SK-N-SH (cell line): ENCODE measurements around the gene CDC6. TPM values are rescaled to one million over a fixed set of nuclear protein-coding genes. Genes with fewer than 3 reads are reported as not detected.

ENCODE experiments used
- CTCF ChIA-PET: fragments of 300-600, 350-600 bp; formaldehyde crosslinking; extraction: SDS; loops from one replicate; lab custom pipeline; 2021; lab: Yijun Ruan, JAX
- POLR2A ChIA-PET: fragments of 350-600 bp; sonication (Branson Sonifier 250); formaldehyde crosslinking; extraction: SDS; loops from one replicate; lab custom pipeline; 2020; ENCODE audit warnings: antibody characterized with exemption, inconsistent platforms; lab: Yijun Ruan, JAX
- DNase-seq: peaks from one replicate; pipeline ENCODE4 v3.0.0; 2012
- H2AFZ ChIP-seq: fragments of 200-600 bp; sonication (generic); 2 replicates; pipeline ENCODE4 v1.8.1; 2016; ENCODE audit warnings: antibody characterized with exemption, mild to moderate bottlenecking, low read depth
- H3F3A ChIP-seq: fragments of 200-600 bp; sonication (generic); replicated peaks from 2 replicates; pipeline ENCODE3; 2016; ENCODE audit warnings: antibody characterized with exemption, mild to moderate bottlenecking; ENCODE audit not compliant: insufficient read depth
- H3K27ac ChIP-seq, 2 experiments: fragments of 200-500 bp in 1 of 2; fragments of 200-600 bp in 1 of 2; sonication (Bioruptor generic) in 1 of 2; sonication (generic), shearing (Covaris generic) in 1 of 2; 2 replicates each; pipeline versions ENCODE4 v1.5.1 to v1.6.1; 2014 to 2016; ENCODE audit warnings: low read depth in 2 of 2, inconsistent platforms in 1 of 2, low read length in 1 of 2, mild to moderate bottlenecking in 1 of 2, mixed read lengths in 1 of 2
- H3K27me3 ChIP-seq: fragments of 200-600 bp; sonication (generic), shearing (Covaris generic); 2 replicates; pipeline ENCODE4 v1.6.1; 2016; ENCODE audit warnings: mixed run types; ENCODE audit not compliant: insufficient read depth
- H3K36me3 ChIP-seq, 2 experiments: fragments of 200-500 bp in 1 of 2; fragments of 200-600 bp in 1 of 2; sonication (Bioruptor generic) in 1 of 2; sonication (generic) in 1 of 2; replicated peaks in 1 of 2; 2 replicates each; pipeline versions ENCODE3 to v1.5.1; 2014 to 2016; ENCODE audit warnings: low read length in 1 of 2, mild to moderate bottlenecking in 1 of 2; ENCODE audit not compliant: insufficient read depth in 2 of 2, control insufficient read depth in 1 of 2
- H3K4me1 ChIP-seq, 2 experiments: fragments of 200-500 bp in 1 of 2; fragments of 200-600 bp in 1 of 2; sonication (Bioruptor generic) in 1 of 2; sonication (generic), shearing (Covaris generic) in 1 of 2; 2 replicates each; pipeline versions ENCODE4 v1.5.1 to v1.6.1; 2014 to 2016; ENCODE audit warnings: low read depth in 1 of 2, low read length in 1 of 2, mixed run types in 1 of 2; ENCODE audit not compliant: insufficient read depth in 2 of 2, control insufficient read depth in 1 of 2
- H3K4me2 ChIP-seq: fragments of 200-600 bp; sonication (generic), shearing (Covaris generic); 2 replicates; pipeline ENCODE4 v1.6.1; 2017; ENCODE audit warnings: mixed run types
- H3K4me3 ChIP-seq, 2 experiments: fragments of 200-500 bp in 1 of 2; fragments of 200-600 bp in 1 of 2; sonication (Bioruptor generic) in 1 of 2; sonication (generic), shearing (Covaris generic) in 1 of 2; 2 replicates each; pipeline versions ENCODE4 v1.5.1 to v1.8.1; 2014 to 2016; ENCODE audit warnings: low read depth in 2 of 2, inconsistent platforms in 1 of 2, low read length in 1 of 2, mild to moderate bottlenecking in 1 of 2, mixed read lengths in 1 of 2, moderate library complexity in 1 of 2
- H3K79me2 ChIP-seq: fragments of 200-600 bp; sonication (generic); 2 replicates; pipeline ENCODE4 v1.8.1; 2017; ENCODE audit warnings: mild to moderate bottlenecking; ENCODE audit not compliant: insufficient read depth
- H3K9ac ChIP-seq: fragments of 200-600 bp; sonication (generic); 2 replicates; pipeline ENCODE4 v1.6.1; 2017; ENCODE audit warnings: mixed run types
- H3K9me2 ChIP-seq: fragments of 200-600 bp; sonication (generic); 2 replicates; pipeline ENCODE4 v1.6.1; 2017; ENCODE audit warnings: mixed run types
- H3K9me3 ChIP-seq: fragments of 200-600 bp; sonication (generic); 2 replicates; pipeline ENCODE4 v1.6.1; 2017; ENCODE audit warnings: mixed run types, mild to moderate bottlenecking, moderate library complexity
- H4K20me1 ChIP-seq: fragments of 200-600 bp; sonication (generic); 2 replicates; pipeline ENCODE4 v1.6.1; 2017; ENCODE audit warnings: mild to moderate bottlenecking, mixed run types; ENCODE audit not compliant: insufficient read depth
- EP300 ChIP-seq, 2 experiments: IDR thresholded peaks; 2 replicates each; pipeline versions ENCODE4 v1.4.0 to v1.6.1; 2012; ENCODE audit warnings: borderline replicate concordance in 1 of 2, low read depth in 1 of 2, low read length in 1 of 2
- MEF2A ChIP-seq: IDR thresholded peaks from 2 replicates; pipeline ENCODE4 v1.4.0; 2012; ENCODE audit warnings: low read depth, borderline replicate concordance
- MXI1 ChIP-seq: IDR thresholded peaks from 2 replicates; pipeline ENCODE4 v1.6.1; 2012; ENCODE audit warnings: mild to moderate bottlenecking, low read depth, low read length, improper control_type of control experiment
- NRF1 ChIP-seq: IDR thresholded peaks from 2 replicates; pipeline ENCODE4 v1.6.1; 2012; ENCODE audit warnings: low read depth, mild to moderate bottlenecking, low read length
- SIN3A ChIP-seq: IDR thresholded peaks from 2 replicates; pipeline ENCODE4 v1.6.1; 2012; ENCODE audit warnings: low read depth, mild to moderate bottlenecking, low read length, moderate library complexity, borderline replicate concordance
- WGBS: methylation state at CpG from one replicate; pipeline ENCODE4 v1.1.6; 2017; ENCODE audit warnings: low lambda C conversion rate; 5-methylcytosine and 5-hydroxymethylcytosine counted together
- polyA plus RNA-seq, 3 experiments: library from polyadenylated mRNA; depleted of rRNA; stranded (reverse); fragments of >200 nt; gene quantifications; 2 replicates each; pipeline ENCODE4 v1.2.3, GENCODE V29; 2012
- TF ChIP-seq, protein P1 (sequence below): IDR thresholded peaks from 2 replicates; pipeline ENCODE4 v1.4.0; 2012; ENCODE audit warnings: low read depth
- TF ChIP-seq, protein P2 (sequence below): IDR thresholded peaks from 2 replicates; pipeline ENCODE4 v1.6.1; 2012; ENCODE audit warnings: mild to moderate bottlenecking, low read depth, low read length, moderate library complexity
- TF ChIP-seq, protein P3 (sequence below): fragments of 150-350 bp; IDR thresholded peaks from 2 replicates; pipeline ENCODE4 v1.6.1; 2016; ENCODE audit warnings: mild to moderate bottlenecking, low read depth, low read length
- TF ChIP-seq, protein P4 (sequence below): IDR thresholded peaks from 2 replicates; pipeline ENCODE4 v1.4.0; 2012; ENCODE audit warnings: low read depth, borderline replicate concordance

Gene CDC6
- polyA plus RNA-seq, 1 of the 3 experiments (the other 2 are of a cell fraction), result 12.7 TPM

DNA sequence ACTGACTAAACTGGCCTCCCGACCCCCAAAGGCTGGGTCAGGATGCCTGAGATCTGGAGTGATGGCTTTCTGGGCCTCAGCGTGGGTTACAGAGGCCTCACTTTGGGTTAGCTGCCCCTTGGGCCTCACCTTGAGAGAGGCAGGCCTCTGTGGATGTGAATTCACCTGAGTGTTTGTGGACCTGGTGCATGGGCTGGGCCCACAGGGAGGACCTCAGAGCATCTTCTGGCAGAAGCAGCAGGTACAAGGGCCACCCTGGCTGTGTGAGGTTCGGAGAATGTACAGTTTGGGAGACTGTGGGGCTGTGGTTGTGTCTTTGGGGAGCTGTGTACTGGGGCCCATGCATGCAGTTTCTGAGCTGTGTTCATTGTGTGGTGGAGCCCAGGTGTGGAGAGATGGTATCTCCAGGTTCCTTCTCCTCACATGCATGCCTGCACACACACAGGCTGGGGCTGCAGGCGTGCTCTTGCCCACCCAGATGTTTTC, 39.6 kb downstream of the CDC6 start (continued):
- TF ChIP-seq MEF2A (no peak), NRF1 (no peak)

DNA sequence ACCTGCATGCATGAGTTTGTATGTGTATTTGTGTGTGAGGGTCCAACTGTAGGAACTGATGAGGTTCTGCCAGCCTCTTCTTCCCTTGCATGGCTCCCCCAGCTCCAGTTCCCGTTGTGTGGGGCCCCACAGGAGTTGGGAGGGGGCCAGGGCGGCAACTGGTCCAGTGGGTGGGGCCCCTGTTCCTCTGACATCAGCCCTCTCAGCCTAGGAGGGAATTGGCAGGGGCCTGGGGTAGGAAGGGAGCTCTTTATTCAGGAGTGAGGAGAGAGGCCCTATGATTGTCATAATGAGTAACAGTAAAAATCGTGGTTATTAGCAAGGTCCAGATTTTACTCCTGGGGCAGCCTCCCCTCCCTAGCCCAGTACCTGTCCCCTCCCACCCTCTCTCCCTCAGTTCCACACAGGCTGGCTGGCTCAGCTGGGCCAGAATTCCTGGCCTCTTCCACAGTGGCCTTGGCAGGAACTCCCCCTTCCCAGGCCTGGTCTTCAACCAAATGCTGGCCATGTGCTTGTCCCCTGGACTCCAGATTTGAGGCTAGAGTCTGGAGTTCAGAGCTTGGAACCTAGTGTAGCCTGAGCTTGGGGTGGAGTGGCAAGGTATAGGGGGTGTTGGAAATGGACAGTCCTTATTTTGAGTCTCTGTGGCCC, 40.2 kb downstream of the CDC6 start:
- H3K4me3 ChIP-seq, result no peak overlapping the region
- TF ChIP-seq, protein P1, sequence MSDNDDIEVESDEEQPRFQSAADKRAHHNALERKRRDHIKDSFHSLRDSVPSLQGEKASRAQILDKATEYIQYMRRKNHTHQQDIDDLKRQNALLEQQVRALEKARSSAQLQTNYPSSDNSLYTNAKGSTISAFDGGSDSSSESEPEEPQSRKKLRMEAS, result peak; percentile 58; the same call in 1 of the 2 replicates
- TF ChIP-seq, protein P2, sequence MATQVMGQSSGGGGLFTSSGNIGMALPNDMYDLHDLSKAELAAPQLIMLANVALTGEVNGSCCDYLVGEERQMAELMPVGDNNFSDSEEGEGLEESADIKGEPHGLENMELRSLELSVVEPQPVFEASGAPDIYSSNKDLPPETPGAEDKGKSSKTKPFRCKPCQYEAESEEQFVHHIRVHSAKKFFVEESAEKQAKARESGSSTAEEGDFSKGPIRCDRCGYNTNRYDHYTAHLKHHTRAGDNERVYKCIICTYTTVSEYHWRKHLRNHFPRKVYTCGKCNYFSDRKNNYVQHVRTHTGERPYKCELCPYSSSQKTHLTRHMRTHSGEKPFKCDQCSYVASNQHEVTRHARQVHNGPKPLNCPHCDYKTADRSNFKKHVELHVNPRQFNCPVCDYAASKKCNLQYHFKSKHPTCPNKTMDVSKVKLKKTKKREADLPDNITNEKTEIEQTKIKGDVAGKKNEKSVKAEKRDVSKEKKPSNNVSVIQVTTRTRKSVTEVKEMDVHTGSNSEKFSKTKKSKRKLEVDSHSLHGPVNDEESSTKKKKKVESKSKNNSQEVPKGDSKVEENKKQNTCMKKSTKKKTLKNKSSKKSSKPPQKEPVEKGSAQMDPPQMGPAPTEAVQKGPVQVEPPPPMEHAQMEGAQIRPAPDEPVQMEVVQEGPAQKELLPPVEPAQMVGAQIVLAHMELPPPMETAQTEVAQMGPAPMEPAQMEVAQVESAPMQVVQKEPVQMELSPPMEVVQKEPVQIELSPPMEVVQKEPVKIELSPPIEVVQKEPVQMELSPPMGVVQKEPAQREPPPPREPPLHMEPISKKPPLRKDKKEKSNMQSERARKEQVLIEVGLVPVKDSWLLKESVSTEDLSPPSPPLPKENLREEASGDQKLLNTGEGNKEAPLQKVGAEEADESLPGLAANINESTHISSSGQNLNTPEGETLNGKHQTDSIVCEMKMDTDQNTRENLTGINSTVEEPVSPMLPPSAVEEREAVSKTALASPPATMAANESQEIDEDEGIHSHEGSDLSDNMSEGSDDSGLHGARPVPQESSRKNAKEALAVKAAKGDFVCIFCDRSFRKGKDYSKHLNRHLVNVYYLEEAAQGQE, result no peak
- TF ChIP-seq, protein P3, sequence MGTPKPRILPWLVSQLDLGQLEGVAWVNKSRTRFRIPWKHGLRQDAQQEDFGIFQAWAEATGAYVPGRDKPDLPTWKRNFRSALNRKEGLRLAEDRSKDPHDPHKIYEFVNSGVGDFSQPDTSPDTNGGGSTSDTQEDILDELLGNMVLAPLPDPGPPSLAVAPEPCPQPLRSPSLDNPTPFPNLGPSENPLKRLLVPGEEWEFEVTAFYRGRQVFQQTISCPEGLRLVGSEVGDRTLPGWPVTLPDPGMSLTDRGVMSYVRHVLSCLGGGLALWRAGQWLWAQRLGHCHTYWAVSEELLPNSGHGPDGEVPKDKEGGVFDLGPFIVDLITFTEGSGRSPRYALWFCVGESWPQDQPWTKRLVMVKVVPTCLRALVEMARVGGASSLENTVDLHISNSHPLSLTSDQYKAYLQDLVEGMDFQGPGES, result no peak
- TF ChIP-seq MXI1 (peak; percentile 30; the same call in 1 of the 2 replicates), SIN3A (no peak), EP300 (IDR thresholded peaks at IDR 0.05; ENCODE audit: borderline replicate concordance in 1 of 2, low read depth in 1 of 2, low read length in 1 of 2) (no peak)
- TF ChIP-seq, protein P4, sequence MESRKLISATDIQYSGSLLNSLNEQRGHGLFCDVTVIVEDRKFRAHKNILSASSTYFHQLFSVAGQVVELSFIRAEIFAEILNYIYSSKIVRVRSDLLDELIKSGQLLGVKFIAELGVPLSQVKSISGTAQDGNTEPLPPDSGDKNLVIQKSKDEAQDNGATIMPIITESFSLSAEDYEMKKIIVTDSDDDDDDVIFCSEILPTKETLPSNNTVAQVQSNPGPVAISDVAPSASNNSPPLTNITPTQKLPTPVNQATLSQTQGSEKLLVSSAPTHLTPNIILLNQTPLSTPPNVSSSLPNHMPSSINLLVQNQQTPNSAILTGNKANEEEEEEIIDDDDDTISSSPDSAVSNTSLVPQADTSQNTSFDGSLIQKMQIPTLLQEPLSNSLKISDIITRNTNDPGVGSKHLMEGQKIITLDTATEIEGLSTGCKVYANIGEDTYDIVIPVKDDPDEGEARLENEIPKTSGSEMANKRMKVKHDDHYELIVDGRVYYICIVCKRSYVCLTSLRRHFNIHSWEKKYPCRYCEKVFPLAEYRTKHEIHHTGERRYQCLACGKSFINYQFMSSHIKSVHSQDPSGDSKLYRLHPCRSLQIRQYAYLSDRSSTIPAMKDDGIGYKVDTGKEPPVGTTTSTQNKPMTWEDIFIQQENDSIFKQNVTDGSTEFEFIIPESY, result no peak
- TF ChIP-seq, all 33 proteins: peak for 2
- ChIA-PET POLR2A (interaction anchor here (0.8 to 1.6 kb wide), 2 partner anchors 18 to 23 kb away, joined by 3 to 4 read pairs; no protein-coding TSS in a partner anchor), CTCF (interaction anchor here (1.0 to 57.6 kb wide), 4 partner anchors 15 to 88 kb away, joined by 3 to 1706 read pairs (median 88); partner anchors contain the start of genes CDC6 and RARA)
- 62% methylated on average over 2 of the region's 3 CpGs for WGBS
- Histone ChIP-seq H3K79me2 (peaks cover 98% of the 10 kb centered on the region), H3K9ac (no peak overlapping the region), H3K4me1 (peaks cover 74 to 87% of the 10 kb centered on the region in 2 experiments), H3K36me3 (peaks cover 3 to 4% of the 10 kb centered on the region in 2 experiments), H3K4me2 (no peak overlapping the region; the same call in 1 of the 2 replicates), H3K27me3 (no peaks in the 10 kb centered on the region), H3K9me2 (no peaks in the 10 kb centered on the region), H4K20me1 (peaks cover 73% of the 10 kb centered on the region), H2AFZ (no peak overlapping the region), H3K9me3 (no peaks in the 10 kb centered on the region), H3K27ac (peak overlapping the region; percentile 14 to 45; a peak in 3 of 4 replicates), H3F3A (peaks cover 25% of the 10 kb centered on the region)
- no peak for DNase-seq
